Adrenal gland (tissue), 12 donors: Measurements from ENCODE around the gene RLN3. TPM values are rescaled to one million over a fixed set of nuclear protein-coding genes. Genes with fewer than 3 reads are reported as not detected.

Experiments
- DNase-seq, 7 donors: peaks; one replicate each; pipeline ENCODE4 v3.0.0-alpha.2; 2019 to 2020
- H3K27ac ChIP-seq, 5 donors: fragments of 200-600 bp; sonication (generic) in 4 of 5; 1 replicate in 3 of 5; 2 replicates in 2 of 5; pipeline versions ENCODE4 v1.5.1 to v1.8.0; 2016 to 2020; ENCODE audit warnings: mild to moderate bottlenecking in 1 of 5
- H3K27me3 ChIP-seq: fragments of 200-600 bp; 2 replicates; pipeline ENCODE4 v1.8.0; 2021
- H3K36me3 ChIP-seq, 2 donors: fragments of 200-600 bp; replicated peaks in 1 of 2; 1 replicate in 1 of 2; 2 replicates in 1 of 2; pipeline versions ENCODE4 v1.5.1 to v1.8.0; 2018 to 2022
- H3K4me1 ChIP-seq, 2 donors: fragments of 200-600 bp; replicated peaks in 1 of 2; 1 replicate in 1 of 2; 2 replicates in 1 of 2; pipeline versions ENCODE4 v1.5.1 to v1.8.0; 2018 to 2021
- H3K4me3 ChIP-seq, 4 donors: fragments of 200-600 bp; sonication (generic) in 3 of 4; one replicate each; pipeline ENCODE4 v1.5.1; 2016 to 2018
- H3K9me3 ChIP-seq, 3 donors: fragments of 200-600 bp; sonication (generic) in 1 of 3; replicated peaks in 1 of 3; 1 replicate in 2 of 3; 2 replicates in 1 of 3; pipeline versions ENCODE4 v1.5.1 to v1.8.0; 2016 to 2021
- POLR2A ChIP-seq, 2 donors: fragments of 450-650 bp; IDR thresholded peaks; one replicate each; pipeline ENCODE4 v1.6.1; 2017; ENCODE audit warnings: antibody characterized with exemption in 2 of 2, mild to moderate bottlenecking in 2 of 2, moderate library complexity in 1 of 2
- WGBS, 4 donors: extraction: QIAGEN DNeasy Blood & Tissue Kit in 2 of 4; methylation state at CpG; one replicate each; pipeline versions ENCODE4 v1.1.5 to v1.1.7; 2013 to 2017; 5-methylcytosine and 5-hydroxymethylcytosine counted together
- intact Hi-C, 2 donors: fragments of 100-400 bp; cut with DNase I; formaldehyde crosslinking; loops; one replicate each; pipeline versions ENCODE4 v1.14.1 to v1.15.0; 2022 to 2023
- polyA plus RNA-seq, 3 donors: library from polyadenylated mRNA; stranded (reverse); fragments of 200-250 nt in 2 of 3; fragments of 350-450 nt in 1 of 3; fragmentation: Illumina TruSeq in 1 of 3; extraction: RNeasy Lipid Tissue Mini Kit (QIAGEN cat#74804) in 1 of 3; gene quantifications; one replicate each; pipeline ENCODE4 v1.2.3, GENCODE V29; 2013 to 2014
- total RNA-seq, 9 donors: library from RNA; depleted of rRNA in 4 of 9; stranded (reverse); fragments of >200 nt in 4 of 9; fragments of 120-200 nt in 1 of 9; fragmentation: NEBNext Ultra II Directional in 1 of 9; extraction: Animal tissue kit (Norgen Biotek cat#: 25700) in 1 of 9; gene quantifications; one replicate each; pipeline versions ENCODE4 v1.1.0 to v1.2.4, GENCODE V29; 2013 to 2023
- TF ChIP-seq, protein P1 (sequence below), 6 experiments: fragments of 450-650 bp in 4 of 6; fragments of 200-600 bp in 2 of 6; sonication (generic) in 1 of 6; IDR thresholded peaks; 1 replicate in 5 of 6; 2 replicates in 1 of 6; pipeline versions ENCODE4 v1.5.1 to v1.8.0; 2016 to 2021; ENCODE audit warnings: antibody characterized with exemption in 6 of 6, mild to moderate bottlenecking in 2 of 6, moderate library complexity in 1 of 6
- donor health status: healthy with polysubstance abuse.
- donor health status: Bipolar disorder and iron deficiency.
- donor health status: DM: yes; HTN: yes; CAD: no.
- donor health status: DM: no; HTN: no; CAD: no.
- donor health status: DM: no; HTN: no; CAD: no.
- donor health status: DM: yes; HTN: yes; CAD: no.

Gene RLN3
- total and polyA plus RNA-seq, 12 donors: not detected

GRCh38 chr19:14052470-14052869, 24.5 kb downstream of the RLN3 start:
- no peak for DNase-seq
- intact Hi-C loops: loop anchor here (10.0 kb wide), 2 partner anchors 168 to 458 kb away; no protein-coding TSS in a partner anchor
- TF ChIP-seq, protein P1, sequence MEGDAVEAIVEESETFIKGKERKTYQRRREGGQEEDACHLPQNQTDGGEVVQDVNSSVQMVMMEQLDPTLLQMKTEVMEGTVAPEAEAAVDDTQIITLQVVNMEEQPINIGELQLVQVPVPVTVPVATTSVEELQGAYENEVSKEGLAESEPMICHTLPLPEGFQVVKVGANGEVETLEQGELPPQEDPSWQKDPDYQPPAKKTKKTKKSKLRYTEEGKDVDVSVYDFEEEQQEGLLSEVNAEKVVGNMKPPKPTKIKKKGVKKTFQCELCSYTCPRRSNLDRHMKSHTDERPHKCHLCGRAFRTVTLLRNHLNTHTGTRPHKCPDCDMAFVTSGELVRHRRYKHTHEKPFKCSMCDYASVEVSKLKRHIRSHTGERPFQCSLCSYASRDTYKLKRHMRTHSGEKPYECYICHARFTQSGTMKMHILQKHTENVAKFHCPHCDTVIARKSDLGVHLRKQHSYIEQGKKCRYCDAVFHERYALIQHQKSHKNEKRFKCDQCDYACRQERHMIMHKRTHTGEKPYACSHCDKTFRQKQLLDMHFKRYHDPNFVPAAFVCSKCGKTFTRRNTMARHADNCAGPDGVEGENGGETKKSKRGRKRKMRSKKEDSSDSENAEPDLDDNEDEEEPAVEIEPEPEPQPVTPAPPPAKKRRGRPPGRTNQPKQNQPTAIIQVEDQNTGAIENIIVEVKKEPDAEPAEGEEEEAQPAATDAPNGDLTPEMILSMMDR (IDR thresholded peaks at IDR 0.05): no peak
- no peak for TF ChIP-seq POLR2A (IDR thresholded peaks at IDR 0.05)
- WGBS, 4 donors: 81 to 84% (median 84%) methylated on average over 6 of the region's 6 CpGs
- no peaks in the 10 kb centered on the region for H3K27me3 ChIP-seq
- H3K4me1 ChIP-seq: no peaks in the 10 kb centered on the region
- no peaks in the 10 kb centered on the region for H3K36me3 ChIP-seq
- no peak overlapping the region for H3K4me3 ChIP-seq
- no peak overlapping the region for H3K27ac ChIP-seq
- H3K9me3 ChIP-seq: no peaks in the 10 kb centered on the region

DNA sequence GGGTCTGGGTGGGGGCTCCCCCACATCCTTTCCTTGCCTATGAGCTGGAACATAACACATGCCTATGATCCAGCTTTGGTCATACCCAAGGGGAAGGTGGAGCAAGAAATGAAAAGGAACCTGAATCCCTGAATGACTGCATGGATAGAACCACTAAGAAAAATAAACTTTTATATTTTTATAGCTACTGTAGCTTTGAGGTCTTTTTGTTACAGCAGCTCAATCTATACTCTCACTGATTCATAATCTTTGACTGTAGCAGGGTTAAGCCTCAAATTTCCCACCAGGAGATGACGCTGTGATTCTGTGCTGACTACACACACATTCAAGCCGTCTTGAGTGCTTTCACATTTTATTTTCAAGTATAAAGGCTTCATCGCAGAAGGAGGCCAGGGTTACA, 25.1 kb downstream of the RLN3 start:
- no peak for TF ChIP-seq POLR2A (IDR thresholded peaks at IDR 0.05)
- TF ChIP-seq, protein P1 (IDR thresholded peaks at IDR 0.05): no peak
- peaks cover 0 to 4% of the 10 kb centered on the region in 2 donors for H3K4me1 ChIP-seq
- H3K27me3 ChIP-seq: no peaks in the 10 kb centered on the region
- WGBS, 4 donors: 88 to 98% (median 92%) methylated on average over 3 of the region's 3 CpGs
- no peak for DNase-seq
- no peak overlapping the region for H3K4me3 ChIP-seq
- H3K9me3 ChIP-seq: no peaks in the 10 kb centered on the region
- H3K27ac ChIP-seq: no peak overlapping the region
- intact Hi-C loops: loop anchor here (10.0 kb wide), 2 partner anchors 168 to 458 kb away; no protein-coding TSS in a partner anchor
- no peaks in the 10 kb centered on the region for H3K36me3 ChIP-seq

DNA sequence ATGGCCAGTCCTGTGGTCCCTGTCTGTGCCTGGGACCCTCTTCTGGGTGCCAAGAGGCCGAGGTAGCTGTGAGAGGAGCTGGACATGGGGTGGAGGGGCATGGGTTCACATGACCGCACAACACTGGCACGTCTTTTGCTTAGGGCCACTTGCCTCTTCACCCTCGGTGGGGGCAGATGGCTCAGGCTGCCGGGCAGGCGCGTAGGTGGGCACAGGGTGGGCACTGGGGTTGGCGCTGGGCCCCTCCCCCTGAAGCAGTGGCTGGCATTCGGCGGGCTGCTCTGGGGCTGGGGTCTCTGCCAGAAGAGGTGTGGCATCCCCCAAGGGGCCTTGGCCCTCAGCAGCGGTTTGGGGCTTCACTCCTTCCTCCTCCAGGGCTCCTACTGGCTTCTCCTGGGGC, 25.6 kb downstream of the RLN3 start:
- peaks cover 0 to 4% of the 10 kb centered on the region in 2 donors for H3K4me1 ChIP-seq
- no peak overlapping the region for H3K27ac ChIP-seq
- no peak for DNase-seq
- intact Hi-C loops: loop anchor here (10.0 kb wide), 2 partner anchors 169 to 459 kb away; no protein-coding TSS in a partner anchor
- WGBS, 4 donors: 90 to 100% (median 96%) methylated on average over 1 to 11 of the region's 11 CpGs
- TF ChIP-seq POLR2A (IDR thresholded peaks at IDR 0.05): no peak
- TF ChIP-seq, protein P1 (IDR thresholded peaks at IDR 0.05): no peak
- H3K4me3 ChIP-seq: no peak overlapping the region
- peaks cover 3% of the 10 kb centered on the region for H3K27me3 ChIP-seq
- no peaks in the 10 kb centered on the region for H3K9me3 ChIP-seq
- no peaks in the 10 kb centered on the region for H3K36me3 ChIP-seq

DNA sequence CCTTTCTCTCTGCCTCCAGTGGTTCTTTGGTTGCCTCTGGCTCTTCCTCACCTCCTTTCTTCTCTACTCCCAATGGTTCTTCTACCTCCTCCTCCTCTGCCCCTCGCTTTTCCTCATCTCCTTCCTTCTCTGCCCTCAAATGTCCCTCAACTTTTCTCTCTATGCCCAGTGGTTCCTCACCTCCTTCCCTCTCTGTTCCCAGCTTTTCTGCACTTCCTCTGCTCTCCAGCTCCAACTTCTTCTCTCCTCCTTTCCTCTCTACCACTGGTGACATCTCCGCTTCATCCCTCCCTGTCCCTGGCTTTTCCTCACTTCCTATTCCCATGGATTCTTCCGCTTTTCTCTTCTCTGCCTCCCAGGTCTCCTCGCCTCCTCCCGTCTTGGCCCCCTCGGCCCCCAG, 26.2 kb downstream of the RLN3 start:
- intact Hi-C loops: loop anchor here (10.0 kb wide), 2 partner anchors 169 to 459 kb away; no protein-coding TSS in a partner anchor
- no peak for DNase-seq
- TF ChIP-seq POLR2A (IDR thresholded peaks at IDR 0.05): no peak
- TF ChIP-seq, protein P1 (IDR thresholded peaks at IDR 0.05): no peak
- Histone ChIP-seq H3K4me1 (peaks cover 0 to 4% of the 10 kb centered on the region in 2 donors), H3K9me3 (no peaks in the 10 kb centered on the region), H3K36me3 (no peaks in the 10 kb centered on the region), H3K27ac (no peak overlapping the region), H3K27me3 (peaks cover 9% of the 10 kb centered on the region), H3K4me3 (no peak overlapping the region)
- WGBS, 4 donors: 80 to 84% (median 83%) methylated on average over 6 of the region's 6 CpGs
